Memory B cell (primary cell): ENCODE measurements around the gene CETN2.
"Not testable (repeated sequence)": the region's sequence is repeated elsewhere in the genome, so short reads cannot be mapped to it uniquely, and the experiment has no call there.

ENCODE experiments used
- ATAC-seq: fragments of 150-1000 bp; cut with Tn5 transposase; 2 replicates; pipeline ENCODE4 v1.10.0; 2021; ENCODE audit warnings: low read depth, mild to moderate bottlenecking, moderate library complexity
- DNase-seq, 2 donors: peaks; one replicate each; pipeline ENCODE4 v3.0.0; 2022; ENCODE audit warnings: low spot score in 2 of 2
- H3K27ac Mint-ChIP-seq: one replicate; pipeline ENCODE4 v1.8.0; 2022; ENCODE audit warnings: mild to moderate bottlenecking, moderate library complexity, mixed read lengths
- H3K27me3 Mint-ChIP-seq: one replicate; pipeline ENCODE4 v1.8.0; 2022; ENCODE audit warnings: mixed read lengths
- H3K36me3 Mint-ChIP-seq: one replicate; pipeline ENCODE4 v1.8.0; 2022; ENCODE audit warnings: mild to moderate bottlenecking, mixed read lengths
- H3K4me1 Mint-ChIP-seq: one replicate; pipeline ENCODE4 v1.8.0; 2022; ENCODE audit warnings: mixed read lengths
- H3K4me3 Mint-ChIP-seq: one replicate; pipeline ENCODE4 v1.8.0; 2022; ENCODE audit warnings: mild to moderate bottlenecking, moderate library complexity, mixed read lengths
- H3K9me3 Mint-ChIP-seq: one replicate; pipeline ENCODE4 v1.8.0; 2022; ENCODE audit warnings: mixed read lengths

The CETN2 gene

DNA sequence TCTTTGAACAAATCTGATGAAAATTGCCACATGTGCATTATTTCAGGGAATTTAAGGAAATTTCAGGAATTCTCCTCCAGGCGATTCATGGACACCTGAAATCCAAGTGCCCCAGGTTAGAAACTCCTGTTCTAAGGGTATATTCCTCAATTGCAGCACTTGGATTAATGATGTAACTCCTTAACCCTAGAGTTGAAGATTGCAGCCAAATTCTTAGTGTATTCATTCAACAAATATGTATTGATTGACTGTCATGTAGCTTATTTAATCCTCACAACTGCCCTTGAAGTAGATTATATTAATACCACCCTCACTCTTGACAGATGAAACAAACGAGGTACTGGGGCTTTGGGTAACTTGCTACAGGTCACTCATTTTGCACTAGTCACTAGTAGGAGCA, 11.3 kb downstream of the CETN2 start:
- ATAC-seq (no peak), DNase-seq (no peak)
- peaks cover 2% of the 10 kb centered on the region for H3K4me1 Mint-ChIP-seq
- H3K4me3 Mint-ChIP-seq: no peak overlapping the region
- H3K9me3 Mint-ChIP-seq: no peaks in the 10 kb centered on the region
- no peak overlapping the region for H3K27ac Mint-ChIP-seq
- H3K36me3 Mint-ChIP-seq: no peaks in the 10 kb centered on the region
- H3K27me3 Mint-ChIP-seq: peaks cover 7% of the 10 kb centered on the region

DNA sequence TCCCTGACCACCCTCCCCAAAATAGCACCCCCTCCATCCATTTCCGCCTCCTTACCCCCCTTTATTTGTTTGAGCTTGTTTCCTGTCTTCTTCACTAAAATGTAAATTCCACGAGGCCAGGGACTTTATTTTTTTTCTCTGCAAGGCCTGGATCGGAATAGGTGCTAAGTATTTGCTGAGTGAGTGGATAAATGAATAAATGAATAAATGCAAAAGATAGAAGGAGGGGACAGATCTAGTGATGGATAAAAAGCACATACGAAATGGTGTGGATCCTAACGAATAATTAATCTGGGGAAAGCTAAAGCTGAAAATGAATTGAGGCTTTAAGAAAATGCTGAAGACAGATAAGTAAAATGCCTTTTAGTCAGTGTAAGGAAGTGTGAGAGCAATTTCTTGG, 12.2 kb downstream of the CETN2 start:
- Mint-ChIP-seq H3K4me3 (no peak overlapping the region), H3K27ac (no peak overlapping the region), H3K27me3 (peaks cover 13% of the 10 kb centered on the region), H3K9me3 (no peaks in the 10 kb centered on the region), H3K36me3 (no peaks in the 10 kb centered on the region), H3K4me1 (peaks cover 2% of the 10 kb centered on the region)
- ATAC-seq: no peak
- DNase-seq: no peak

DNA sequence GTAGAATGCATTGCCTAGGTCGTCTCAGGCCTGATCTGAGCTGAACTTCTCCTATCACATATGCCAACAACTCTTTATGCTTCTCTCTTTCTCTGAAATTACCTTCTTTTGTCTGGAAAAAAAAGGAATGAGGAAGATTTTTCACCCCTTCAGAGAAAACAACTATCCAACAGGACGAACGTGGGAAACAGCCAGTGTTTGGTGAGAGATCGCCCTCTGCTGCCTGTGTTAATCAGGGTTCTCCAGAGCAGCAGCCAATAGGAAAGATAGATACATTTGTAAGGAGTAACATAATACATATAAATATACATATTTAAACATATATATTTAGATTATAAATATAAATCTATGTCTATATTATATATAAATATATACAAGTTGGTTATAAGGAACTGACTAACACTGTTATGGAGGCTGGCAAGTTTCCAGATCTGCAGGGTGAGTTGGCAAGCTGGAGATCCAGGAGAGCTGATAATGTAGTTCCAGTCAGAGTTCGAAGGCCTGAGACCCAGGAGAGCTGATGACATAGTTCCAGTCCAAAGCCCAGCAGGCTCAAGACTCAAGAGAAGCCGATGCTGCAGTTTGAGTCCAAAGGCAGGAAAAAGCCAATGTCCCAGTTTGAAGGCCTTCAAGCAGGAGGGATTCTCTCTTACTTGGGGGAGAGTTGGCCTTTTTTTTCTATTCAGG, 13.3 kb downstream of the CETN2 start:
- Mint-ChIP-seq H3K27ac (no peak overlapping the region), H3K4me1 (peaks cover 7% of the 10 kb centered on the region), H3K36me3 (no peaks in the 10 kb centered on the region), H3K4me3 (no peak overlapping the region), H3K9me3 (no peaks in the 10 kb centered on the region), H3K27me3 (peaks cover 15% of the 10 kb centered on the region)
- DNase-seq (no peak), ATAC-seq (no peak)

DNA sequence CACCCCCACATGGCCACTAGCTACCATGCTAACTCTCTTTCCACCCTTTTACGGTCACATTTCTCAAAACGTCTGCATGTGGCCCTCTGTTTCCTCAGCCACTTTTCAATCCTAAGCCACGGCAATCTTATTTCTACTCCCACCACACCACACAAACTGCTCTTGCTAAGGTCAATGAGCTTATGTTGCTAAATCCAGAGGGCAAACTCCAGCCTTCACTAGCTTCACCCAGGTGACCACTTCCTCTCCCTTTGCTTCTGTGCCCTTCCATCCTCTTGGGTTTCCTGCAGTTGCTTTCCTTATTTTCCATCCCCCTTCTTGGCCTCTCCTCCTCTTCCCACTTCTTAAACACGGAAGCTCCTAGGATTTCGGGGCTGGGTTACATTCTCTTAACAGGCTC, 16.5 kb downstream of the CETN2 start:
- Mint-ChIP-seq H3K9me3 (no peaks in the 10 kb centered on the region), H3K27ac (no peak overlapping the region), H3K27me3 (peaks cover 12% of the 10 kb centered on the region), H3K4me3 (no peak overlapping the region), H3K4me1 (peaks cover 7% of the 10 kb centered on the region), H3K36me3 (no peaks in the 10 kb centered on the region)
- ATAC-seq (no peak), DNase-seq (no peak)

DNA sequence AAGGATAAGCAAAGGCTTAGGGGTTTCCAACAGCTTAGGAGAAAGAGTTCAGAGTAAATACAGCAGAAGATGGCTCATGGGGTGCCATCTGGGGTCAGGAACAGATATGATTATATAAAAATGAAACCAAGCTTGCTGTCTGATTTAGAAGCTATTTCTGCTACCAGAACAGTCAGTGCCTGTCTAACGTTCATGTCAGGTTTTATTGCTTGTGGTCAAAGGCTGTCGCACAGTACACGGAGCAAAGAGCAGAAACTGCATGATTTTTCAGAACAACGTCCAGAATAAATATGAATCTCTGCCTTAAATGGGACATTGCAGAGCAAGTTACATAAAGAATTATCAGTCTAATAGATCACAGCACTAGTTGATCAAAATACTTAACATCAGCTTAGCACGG, 17.4 kb downstream of the CETN2 start:
- no peaks in the 10 kb centered on the region for H3K36me3 Mint-ChIP-seq

DNA sequence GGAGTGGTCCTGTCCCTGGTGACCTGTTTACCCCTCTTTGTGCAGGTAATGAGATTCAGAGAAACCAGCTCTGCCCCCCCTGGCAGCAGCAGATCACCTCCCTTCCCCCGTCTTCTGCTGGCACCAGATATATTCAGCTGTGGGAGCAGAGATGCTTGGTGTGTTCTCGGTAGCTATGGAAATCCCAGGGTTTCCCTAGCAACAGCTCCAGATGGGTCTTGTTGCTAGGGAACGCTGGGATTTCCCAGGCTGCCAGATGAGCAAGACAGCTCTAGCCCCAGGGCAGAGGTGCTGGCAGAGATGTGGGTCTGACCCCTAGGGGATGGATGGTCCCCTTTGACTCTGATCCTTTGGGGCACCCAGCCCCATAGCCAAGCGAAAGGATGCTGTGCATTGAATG, 20.2 kb downstream of the CETN2 start:
- DNase-seq: no peak
- H3K4me3 Mint-ChIP-seq: no peak overlapping the region
- H3K36me3 Mint-ChIP-seq: no peaks in the 10 kb centered on the region
- H3K27me3 Mint-ChIP-seq: peaks cover 20% of the 10 kb centered on the region
- no peaks in the 10 kb centered on the region for H3K9me3 Mint-ChIP-seq
- no peak for ATAC-seq
- no peak overlapping the region for H3K27ac Mint-ChIP-seq
- H3K4me1 Mint-ChIP-seq: peaks cover 4% of the 10 kb centered on the region

More for the DNA sequence above, 17.4 kb downstream of the CETN2 start:
- Mint-ChIP-seq H3K27me3 (peaks cover 17% of the 10 kb centered on the region), H3K4me1 (peaks cover 7% of the 10 kb centered on the region), H3K9me3 (no peaks in the 10 kb centered on the region), H3K27ac (peak overlapping the region; percentile 68), H3K4me3 (no peak overlapping the region)
- DNase-seq (no peak), ATAC-seq (no peak)

DNA sequence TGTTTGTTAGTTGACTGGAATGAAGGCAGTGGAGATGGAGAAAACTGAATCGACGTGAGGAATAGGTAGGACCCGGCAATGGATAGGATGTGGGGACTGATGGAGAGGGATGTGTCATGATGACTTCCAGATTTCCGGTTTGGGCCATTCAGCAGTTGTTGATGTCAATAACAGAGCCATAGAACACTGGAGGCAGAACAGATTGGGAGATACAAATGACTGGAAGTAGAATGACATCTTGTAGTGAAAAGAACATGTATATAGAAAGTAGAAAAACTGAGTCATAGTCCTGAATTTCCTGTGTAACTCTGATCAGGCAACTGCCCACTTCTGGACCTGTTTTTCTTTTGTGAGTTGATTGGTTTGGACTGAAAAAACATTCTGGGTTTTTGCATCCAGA, 24.5 kb downstream of the CETN2 start:
- no peaks in the 10 kb centered on the region for H3K36me3 Mint-ChIP-seq
- ATAC-seq (no peak), DNase-seq (no peak)
- no peaks in the 10 kb centered on the region for H3K4me1 Mint-ChIP-seq
- H3K27me3 Mint-ChIP-seq: peaks cover 12% of the 10 kb centered on the region
- no peak overlapping the region for H3K27ac Mint-ChIP-seq
- no peak overlapping the region for H3K4me3 Mint-ChIP-seq
- no peaks in the 10 kb centered on the region for H3K9me3 Mint-ChIP-seq

DNA sequence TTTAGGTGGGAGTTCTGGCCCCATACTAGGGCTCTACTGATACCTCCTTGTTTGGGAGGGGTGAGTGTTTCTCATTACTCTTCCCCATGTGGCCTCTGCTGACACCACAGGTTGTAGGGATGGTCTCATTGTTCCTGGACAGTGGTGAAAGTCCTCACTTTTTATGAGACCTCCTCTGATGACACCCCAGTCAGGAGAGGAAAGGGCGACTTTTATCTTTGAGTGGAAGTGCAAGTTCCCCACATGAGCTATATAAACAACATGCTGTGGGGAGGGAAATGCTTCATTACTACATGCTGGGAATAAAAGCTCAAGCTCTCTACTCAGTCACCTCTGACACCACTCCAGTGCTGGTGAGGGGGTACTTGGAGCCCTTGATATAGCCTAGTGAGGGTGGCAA, 31.6 kb downstream of the CETN2 start:
- no peaks in the 10 kb centered on the region for H3K36me3 Mint-ChIP-seq
- no peak overlapping the region for H3K4me3 Mint-ChIP-seq
- ATAC-seq (no peak), DNase-seq (no peak)
- H3K27ac Mint-ChIP-seq: no peak overlapping the region
- no peaks in the 10 kb centered on the region for H3K9me3 Mint-ChIP-seq
- H3K27me3 Mint-ChIP-seq: no peaks in the 10 kb centered on the region
- H3K4me1 Mint-ChIP-seq: no peaks in the 10 kb centered on the region

DNA sequence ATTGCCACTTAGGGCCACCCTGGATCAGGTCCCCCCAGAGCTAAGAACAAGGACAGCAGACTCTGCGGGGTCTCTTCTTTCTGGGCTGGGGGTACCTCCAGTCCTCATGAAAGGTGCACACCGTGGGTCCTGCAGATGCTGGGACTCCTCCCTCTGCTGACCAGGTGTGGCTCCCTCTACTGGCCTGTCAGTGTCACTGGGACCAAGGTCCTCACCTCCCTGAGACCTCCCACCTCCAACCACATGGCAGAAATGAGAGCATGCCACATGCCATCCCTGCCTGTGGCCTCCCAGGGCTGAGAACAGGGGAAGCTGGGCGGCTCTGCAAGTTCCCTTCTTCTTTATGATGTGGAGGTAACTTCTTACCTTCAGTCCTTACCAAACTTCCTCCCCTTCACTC, 43.5 kb downstream of the CETN2 start:
- H3K4me3 Mint-ChIP-seq, H3K27ac Mint-ChIP-seq, DNase-seq, H3K9me3 Mint-ChIP-seq, H3K4me1 Mint-ChIP-seq, H3K27me3 Mint-ChIP-seq, H3K36me3 Mint-ChIP-seq, ATAC-seq: not testable (repeated sequence)
